Dedifferentiated amniotic fluid mesenchymal stem cell (primary cell): Measurements from ENCODE around the gene BICDL2.

Experiments
- DNase-seq: peaks from one replicate; pipeline ENCODE4 v3.0.0-alpha.2; 2016; ENCODE audit errors: extremely low spot score

BICDL2 gene

GRCh38 chr16:3047387-3047720 is 10.6 kb upstream of the BICDL2 start:
- no peak for DNase-seq

- DNase-seq, result no peak
These were observed 10.1 kb upstream of the BICDL2 start for GRCh38 chr16:3046641-3047386.

DNA sequence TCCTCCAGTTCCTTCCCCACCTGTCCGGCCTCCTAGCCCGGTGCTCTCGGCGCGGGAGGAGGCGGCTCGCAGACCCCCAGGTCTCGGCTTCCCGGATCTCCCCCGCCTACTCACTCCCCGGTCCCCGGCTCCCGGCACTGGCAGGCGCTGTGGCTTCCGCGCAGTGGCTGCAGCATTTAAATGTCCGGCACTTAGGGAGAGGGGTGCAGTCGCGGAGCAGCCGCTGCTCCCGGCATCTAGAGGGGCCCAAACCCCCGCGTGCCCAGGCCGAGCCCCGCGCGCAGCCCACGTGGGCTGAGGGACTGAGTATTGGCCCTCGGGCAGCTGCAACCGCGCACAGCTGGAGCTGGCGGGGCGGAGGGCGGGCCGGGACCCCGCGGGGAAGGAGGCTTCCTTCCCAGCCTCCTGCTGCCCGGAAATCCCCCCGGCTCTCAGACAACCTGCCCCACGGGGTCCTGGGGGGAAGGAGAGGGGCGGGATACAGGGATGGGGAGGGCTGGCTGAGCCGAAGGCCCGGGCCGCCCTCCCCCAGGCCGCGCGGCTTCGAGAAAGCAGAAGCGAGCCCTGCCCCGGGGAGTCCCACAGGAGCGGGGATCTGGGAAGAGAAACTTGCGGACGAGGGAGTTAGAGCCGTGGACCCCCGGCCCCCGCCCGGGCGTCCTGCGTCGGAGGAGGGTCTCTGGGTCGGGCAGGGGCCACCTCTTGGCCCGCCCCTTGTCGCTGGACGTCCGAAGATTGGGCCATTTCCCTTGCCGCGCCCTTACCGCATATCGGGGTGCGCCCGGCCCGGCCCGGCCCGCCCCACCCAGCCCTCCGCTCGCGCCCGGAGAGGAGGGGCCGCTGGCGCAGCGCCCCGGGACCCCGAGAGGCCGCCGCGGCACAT is 9.3 kb upstream of the BICDL2 start, which contains the start of gene MMP25:
Gene MMP25 (plus strand): TSS at position 804 of the 883 bp plus-strand sequence. CDS start 357 bp downstream, outside the sequence.
- DNase-seq, result no peak

DNA sequence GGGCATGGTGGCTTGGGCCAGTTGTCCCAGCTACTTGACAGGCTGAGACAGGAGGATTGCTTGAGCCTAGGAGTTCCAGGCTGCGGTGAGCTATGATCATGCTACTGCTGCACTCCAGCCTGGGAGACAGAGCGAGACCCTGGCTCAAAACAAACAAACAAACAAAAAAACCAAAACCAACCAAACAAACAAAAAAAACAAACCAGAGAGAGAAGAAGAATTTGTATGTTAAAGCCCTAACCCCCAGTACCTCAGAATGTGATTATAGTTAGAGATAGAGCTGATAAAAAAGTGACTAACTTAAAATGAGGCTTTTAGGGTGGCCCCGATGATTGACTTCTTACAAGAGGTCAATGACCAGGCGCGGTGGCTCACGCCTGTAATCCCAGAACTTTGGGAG is 8.0 kb upstream of the BICDL2 start:
- no peak for DNase-seq

DNA sequence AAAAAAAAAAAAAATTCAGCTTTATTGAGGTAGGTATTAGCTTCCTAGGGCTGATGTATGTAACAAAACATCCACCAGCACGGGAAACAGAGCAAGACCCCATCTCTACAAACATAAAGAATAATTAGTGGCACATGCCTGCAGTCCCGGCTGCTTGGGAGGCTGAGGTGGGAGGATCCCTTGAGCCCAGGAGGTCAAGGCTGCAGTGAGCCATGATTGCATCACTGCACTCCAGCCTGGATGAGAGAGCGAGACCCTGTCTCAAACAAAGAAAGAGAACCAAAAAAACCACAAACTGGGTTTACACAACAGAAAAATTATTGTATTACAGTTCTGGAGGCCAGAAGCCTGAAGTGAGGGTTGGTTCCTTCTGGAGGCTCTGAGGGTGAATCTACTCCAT is 5.6 kb upstream of the BICDL2 start:
- no peak for DNase-seq

GRCh38 chr16:3038896-3039295 is 2.2 kb upstream of the BICDL2 start:
- no peak for DNase-seq

GRCh38 chr16:3038256-3038655 is 1.5 kb upstream of the BICDL2 start:
- DNase-seq, result no peak

DNA sequence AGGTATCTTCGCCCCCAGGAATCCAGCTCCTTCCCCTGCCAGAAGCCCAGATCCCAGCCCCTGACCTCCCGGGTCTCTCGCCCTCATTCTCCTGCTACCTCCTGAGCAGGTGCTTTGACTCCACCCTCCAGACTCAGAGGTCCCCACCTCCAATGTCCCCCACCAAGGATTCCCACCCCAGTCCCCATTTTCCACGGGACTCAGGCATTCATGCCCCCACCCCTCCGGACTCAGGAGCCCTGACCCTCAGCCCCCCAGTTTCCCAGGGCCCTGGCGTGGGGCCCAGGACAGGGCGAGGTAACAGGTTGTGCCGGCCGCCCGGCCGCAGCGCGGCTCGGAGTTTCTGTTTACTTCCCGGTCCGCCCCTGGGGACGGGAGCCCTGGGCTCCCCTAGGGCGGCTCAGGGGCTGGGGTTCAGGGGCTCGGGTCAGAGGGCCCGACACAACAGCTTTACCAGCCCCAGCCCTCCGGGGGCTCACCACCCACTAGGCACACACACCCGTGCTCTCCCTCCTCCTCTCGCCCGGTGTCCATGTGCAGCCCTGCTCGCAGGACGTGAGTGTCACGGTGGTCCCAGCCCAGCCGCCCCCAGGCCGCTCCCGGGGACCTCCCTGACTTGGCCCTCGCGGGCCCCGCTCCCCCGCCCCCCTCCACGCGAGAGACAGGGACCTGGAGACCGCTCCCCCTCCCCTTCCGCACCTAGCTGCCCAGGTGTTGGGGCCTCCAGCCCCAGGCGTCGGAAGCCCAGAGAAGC is 595 bp downstream of the BICDL2 start:
- DNase-seq, result no peak

- no peak for DNase-seq
These were observed 1.3 kb downstream of the BICDL2 start for GRCh38 chr16:3035289-3035971.

- no peak for DNase-seq
These were observed 4.1 kb downstream of the BICDL2 start for GRCh38 chr16:3032624-3033023.

GRCh38 chr16:3030222-3031212 is 6.2 kb downstream of the BICDL2 start:
- no peak for DNase-seq

- no peak for DNase-seq
These were observed 7.1 kb downstream of the BICDL2 start for GRCh38 chr16:3029491-3030221.

GRCh38 chr16:3028716-3029319 is 7.9 kb downstream of the BICDL2 start:
- DNase-seq, result no peak

DNA sequence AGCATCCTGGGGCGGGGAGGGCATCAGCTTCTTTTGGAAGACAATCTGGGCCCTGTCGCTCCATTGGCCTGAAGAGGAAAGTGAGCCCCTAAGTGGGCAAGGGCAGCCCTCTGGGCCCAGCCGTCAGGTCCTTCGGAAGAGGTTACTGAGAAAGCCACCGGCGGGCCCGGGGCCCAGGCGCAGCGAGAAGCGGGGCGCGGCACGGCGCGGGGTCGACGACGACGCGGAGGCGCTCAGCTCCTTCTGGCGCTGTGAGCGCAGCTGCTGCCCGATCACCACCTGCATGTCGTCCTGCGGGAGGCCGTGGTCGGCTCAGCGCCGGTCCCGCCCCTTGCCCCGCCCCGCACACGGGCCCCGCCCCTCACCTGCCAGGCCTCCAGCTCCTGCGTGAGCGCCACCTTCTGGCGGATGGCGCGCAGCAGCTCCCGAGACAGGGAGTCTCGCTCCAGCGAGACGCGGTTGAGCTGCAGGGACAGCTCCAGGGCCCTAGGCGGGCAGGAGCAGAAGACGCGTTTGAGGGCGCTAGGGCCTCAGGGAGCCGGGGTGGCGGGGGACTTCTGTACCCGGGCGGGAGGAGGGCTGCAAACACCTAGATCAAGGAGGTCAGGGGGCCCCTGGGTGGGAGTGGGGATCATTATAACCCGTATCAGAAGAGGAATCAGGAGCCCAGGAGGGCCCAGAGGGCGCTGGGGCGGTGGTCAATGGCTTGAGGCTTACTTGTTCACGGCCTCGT is 8.6 kb downstream of the BICDL2 start:
- no peak for DNase-seq

GRCh38 chr16:3027489-3027795 is 9.3 kb downstream of the BICDL2 start:
- DNase-seq, result no peak

GRCh38 chr16:3026609-3027488 is 9.9 kb downstream of the BICDL2 start:
- no peak for DNase-seq

DNA sequence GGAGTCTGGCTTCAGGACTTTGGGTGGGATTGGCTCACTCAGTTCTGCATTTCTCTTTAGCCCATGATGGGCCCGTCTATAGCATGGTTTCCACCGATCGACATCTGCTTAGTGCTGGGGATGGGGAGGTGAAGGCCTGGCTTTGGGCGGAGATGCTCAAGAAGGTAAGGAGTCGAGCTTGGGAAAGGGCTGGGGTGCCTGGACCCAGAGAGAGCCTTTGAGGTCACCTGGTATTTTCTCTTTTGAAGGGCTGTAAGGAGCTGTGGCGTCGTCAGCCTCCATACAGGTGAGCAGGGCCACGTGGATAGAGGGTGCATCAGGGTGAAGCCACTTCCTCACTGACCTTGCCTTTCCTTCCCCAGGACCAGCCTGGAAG is 10.8 kb downstream of the BICDL2 start:
- DNase-seq, result no peak
